Ishikawa (cell line): ENCODE results near the gene PLS1.

ENCODE experiments used
- CEBPB ChIP-seq: IDR thresholded peaks from 2 replicates; pipeline ENCODE4 v1.6.1; 2012
- CREB1 ChIP-seq: IDR thresholded peaks from 2 replicates; pipeline ENCODE4 v1.6.1; 2012; ENCODE audit warnings: low read depth
- EGR1 ChIP-seq: IDR thresholded peaks from 2 replicates; pipeline ENCODE4 v1.6.1; 2012
- EP300 ChIP-seq: IDR thresholded peaks from 2 replicates; pipeline ENCODE4 v1.6.1; 2012; ENCODE audit warnings: borderline replicate concordance
- FOXM1 ChIP-seq: IDR thresholded peaks from 2 replicates; pipeline ENCODE4 v1.6.1; 2012; ENCODE audit warnings: low read depth, borderline replicate concordance
- NFIC ChIP-seq: IDR thresholded peaks from 2 replicates; pipeline ENCODE4 v1.6.1; 2012
- RAD21 ChIP-seq: IDR thresholded peaks from 2 replicates; pipeline ENCODE4 v1.6.1; 2012; ENCODE audit warnings: low read depth
- TAF1 ChIP-seq: IDR thresholded peaks from 2 replicates; pipeline ENCODE4 v1.6.1; 2012; ENCODE audit warnings: low read depth, mild to moderate bottlenecking
- TCF12 ChIP-seq: IDR thresholded peaks from 2 replicates; pipeline ENCODE4 v1.6.1; 2012; ENCODE audit warnings: low read depth
- TEAD4 ChIP-seq: IDR thresholded peaks from 2 replicates; pipeline ENCODE4 v1.6.1; 2012
- YY1 ChIP-seq: IDR thresholded peaks from 2 replicates; pipeline ENCODE4 v1.6.1; 2012; ENCODE audit warnings: low read depth
- ZBTB7A ChIP-seq: IDR thresholded peaks from 2 replicates; pipeline ENCODE4 v1.6.1; 2012; ENCODE audit warnings: low read depth
- TF ChIP-seq, protein P1 (sequence below): IDR thresholded peaks from 2 replicates; pipeline ENCODE4 v1.6.1; 2012; ENCODE audit warnings: low read depth, mild to moderate bottlenecking
- TF ChIP-seq, protein P2 (sequence below): IDR thresholded peaks from 2 replicates; pipeline ENCODE4 v1.6.1; 2012
- TF ChIP-seq, protein P3 (sequence below): IDR thresholded peaks from 2 replicates; pipeline ENCODE4 v1.6.1; 2012

PLS1 gene

DNA sequence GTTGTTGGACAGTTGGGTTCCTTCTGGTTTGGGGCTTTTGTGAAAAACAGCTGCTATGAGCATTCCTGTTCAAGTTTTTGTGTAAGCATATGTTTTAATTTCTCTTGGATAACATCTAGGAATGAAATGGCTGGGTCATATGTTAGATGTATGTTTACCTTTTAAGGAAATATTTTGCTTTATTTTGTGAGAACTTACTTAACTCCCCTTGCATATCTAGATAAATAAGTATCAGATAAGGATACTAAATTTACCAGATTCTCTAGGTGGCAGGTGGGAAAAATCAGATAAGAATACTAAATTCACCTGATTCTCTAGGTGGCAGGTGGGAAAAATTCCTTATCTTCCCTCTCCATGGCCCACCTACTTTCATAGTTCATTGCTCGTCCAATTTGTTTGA is 1.1 kb upstream of the PLS1 start:
- TF ChIP-seq ZBTB7A (no peak), RAD21 (no peak), FOXM1 (no peak), NFIC (no peak), CEBPB (no peak), TAF1 (no peak), TEAD4 (no peak), EP300 (no peak), TCF12 (no peak), YY1 (no peak), EGR1 (no peak), CREB1 (no peak)
- TF ChIP-seq, protein P1, sequence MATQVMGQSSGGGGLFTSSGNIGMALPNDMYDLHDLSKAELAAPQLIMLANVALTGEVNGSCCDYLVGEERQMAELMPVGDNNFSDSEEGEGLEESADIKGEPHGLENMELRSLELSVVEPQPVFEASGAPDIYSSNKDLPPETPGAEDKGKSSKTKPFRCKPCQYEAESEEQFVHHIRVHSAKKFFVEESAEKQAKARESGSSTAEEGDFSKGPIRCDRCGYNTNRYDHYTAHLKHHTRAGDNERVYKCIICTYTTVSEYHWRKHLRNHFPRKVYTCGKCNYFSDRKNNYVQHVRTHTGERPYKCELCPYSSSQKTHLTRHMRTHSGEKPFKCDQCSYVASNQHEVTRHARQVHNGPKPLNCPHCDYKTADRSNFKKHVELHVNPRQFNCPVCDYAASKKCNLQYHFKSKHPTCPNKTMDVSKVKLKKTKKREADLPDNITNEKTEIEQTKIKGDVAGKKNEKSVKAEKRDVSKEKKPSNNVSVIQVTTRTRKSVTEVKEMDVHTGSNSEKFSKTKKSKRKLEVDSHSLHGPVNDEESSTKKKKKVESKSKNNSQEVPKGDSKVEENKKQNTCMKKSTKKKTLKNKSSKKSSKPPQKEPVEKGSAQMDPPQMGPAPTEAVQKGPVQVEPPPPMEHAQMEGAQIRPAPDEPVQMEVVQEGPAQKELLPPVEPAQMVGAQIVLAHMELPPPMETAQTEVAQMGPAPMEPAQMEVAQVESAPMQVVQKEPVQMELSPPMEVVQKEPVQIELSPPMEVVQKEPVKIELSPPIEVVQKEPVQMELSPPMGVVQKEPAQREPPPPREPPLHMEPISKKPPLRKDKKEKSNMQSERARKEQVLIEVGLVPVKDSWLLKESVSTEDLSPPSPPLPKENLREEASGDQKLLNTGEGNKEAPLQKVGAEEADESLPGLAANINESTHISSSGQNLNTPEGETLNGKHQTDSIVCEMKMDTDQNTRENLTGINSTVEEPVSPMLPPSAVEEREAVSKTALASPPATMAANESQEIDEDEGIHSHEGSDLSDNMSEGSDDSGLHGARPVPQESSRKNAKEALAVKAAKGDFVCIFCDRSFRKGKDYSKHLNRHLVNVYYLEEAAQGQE: no peak
- TF ChIP-seq, protein P2, sequence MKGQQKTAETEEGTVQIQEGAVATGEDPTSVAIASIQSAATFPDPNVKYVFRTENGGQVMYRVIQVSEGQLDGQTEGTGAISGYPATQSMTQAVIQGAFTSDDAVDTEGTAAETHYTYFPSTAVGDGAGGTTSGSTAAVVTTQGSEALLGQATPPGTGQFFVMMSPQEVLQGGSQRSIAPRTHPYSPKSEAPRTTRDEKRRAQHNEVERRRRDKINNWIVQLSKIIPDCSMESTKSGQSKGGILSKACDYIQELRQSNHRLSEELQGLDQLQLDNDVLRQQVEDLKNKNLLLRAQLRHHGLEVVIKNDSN: no peak
- TF ChIP-seq, protein P3, sequence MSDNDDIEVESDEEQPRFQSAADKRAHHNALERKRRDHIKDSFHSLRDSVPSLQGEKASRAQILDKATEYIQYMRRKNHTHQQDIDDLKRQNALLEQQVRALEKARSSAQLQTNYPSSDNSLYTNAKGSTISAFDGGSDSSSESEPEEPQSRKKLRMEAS: no peak

DNA sequence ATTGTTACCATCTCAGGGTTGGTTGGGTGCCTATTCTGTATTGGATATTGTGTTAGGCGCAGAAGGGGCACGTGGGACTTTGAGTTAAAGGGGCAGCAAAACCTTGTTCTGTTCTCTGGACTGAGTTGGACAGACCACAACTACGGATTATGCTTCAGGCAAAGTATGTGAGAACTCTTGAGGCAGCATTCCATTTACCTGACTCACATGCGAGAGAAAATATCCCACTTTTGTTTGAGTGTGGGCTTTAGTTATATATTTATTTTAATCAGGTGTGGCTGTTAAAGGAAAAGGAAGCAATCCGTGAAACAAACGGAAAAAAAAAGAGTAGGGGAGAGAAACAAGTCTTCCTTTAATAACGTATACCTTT is 627 bp upstream of the PLS1 start:
- TF ChIP-seq, protein P3: peak; percentile 91
- TF ChIP-seq TAF1 (no peak), CEBPB (no peak), CREB1 (no peak), ZBTB7A (no peak), TCF12 (no peak), RAD21 (no peak), NFIC (no peak), YY1 (no peak), FOXM1 (0 out of 2 replicates have a peak, but pooled peaks have one; percentile 17), EP300 (no peak), TEAD4 (peak; percentile 87), EGR1 (no peak)
- TF ChIP-seq, protein P2: peak; percentile 87
- TF ChIP-seq, protein P1: no peak

DNA sequence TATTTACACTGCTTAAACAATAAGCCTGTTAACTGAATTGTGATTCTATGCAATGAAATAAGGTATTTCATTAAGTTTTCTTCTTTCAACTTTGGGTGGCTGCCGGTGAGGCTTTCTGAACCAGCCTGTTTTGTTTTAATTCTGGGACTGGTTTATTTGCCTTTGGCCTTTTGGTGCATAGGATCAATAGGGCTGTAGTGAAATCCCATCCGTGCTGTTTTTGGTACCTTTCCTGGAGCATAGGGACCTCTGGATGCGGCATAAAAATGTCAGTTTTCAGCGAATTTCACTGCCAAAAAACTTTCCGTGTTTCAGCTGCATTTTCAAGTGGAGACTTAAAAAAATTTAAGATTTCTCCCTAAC is 514 bp downstream of the PLS1 start:
- TF ChIP-seq YY1 (no peak), CEBPB (no peak), NFIC (no peak; the same call in 1 of the 2 replicates), CREB1 (no peak), EP300 (no peak), RAD21 (no peak), TCF12 (no peak), ZBTB7A (no peak), FOXM1 (no peak)
- TF ChIP-seq, protein P1: no peak
- TF ChIP-seq, protein P2: no peak
- TF ChIP-seq, protein P3: no peak

DNA sequence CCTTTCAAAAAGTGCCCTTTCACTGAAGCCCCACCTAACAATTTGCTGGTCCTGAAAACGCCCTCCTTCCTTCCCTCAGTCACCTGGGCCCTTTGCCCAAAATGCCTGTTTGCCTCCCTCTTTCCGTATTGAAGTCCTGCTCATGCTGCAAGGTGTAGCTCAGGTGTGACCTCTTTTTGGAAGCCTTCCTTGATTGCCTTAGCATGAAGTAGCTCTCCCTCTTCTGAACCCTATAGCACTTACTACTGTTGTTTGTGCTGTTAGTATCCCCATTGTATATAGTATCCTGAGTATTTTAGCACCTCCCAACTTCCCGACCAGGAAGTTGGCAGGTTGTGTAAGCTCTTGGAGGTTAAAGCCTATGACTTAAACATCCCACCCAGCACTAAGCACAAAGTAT is 1.7 kb downstream of the PLS1 start:
- no peak for TF ChIP-seq CEBPB
- TF ChIP-seq CREB1: no peak
- TF ChIP-seq RAD21: no peak
- no peak for TF ChIP-seq TAF1
- TF ChIP-seq, protein P2: no peak
